Measurements from ENCODE around the gene DYNC1LI1.

Gene DYNC1LI1

GRCh38 chr3:32487781-32488473 is 82.7 kb downstream of the DYNC1LI1 start:
- no peak for DNase-seq

- no peak for DNase-seq
Measured at GRCh38 chr3:32484436-32484835, 86.2 kb downstream of the DYNC1LI1 start.

GRCh38 chr3:32483772-32484171 is 86.9 kb downstream of the DYNC1LI1 start:
- DNase-seq, result no peak

GRCh38 chr3:32482693-32483092 is 88.0 kb downstream of the DYNC1LI1 start:
- DNase-seq, result no peak

- DNase-seq, result no peak
Measured at GRCh38 chr3:32481791-32482631, 88.6 kb downstream of the DYNC1LI1 start.

- no peak for DNase-seq
Measured at GRCh38 chr3:32480604-32481003, 90.1 kb downstream of the DYNC1LI1 start.
